HG03095 (cell line): Measurements from ENCODE around the gene IL17C.
A peak's percentile ranks its signal among the peaks of the same experiment; 100 is the strongest.

Source experiments
- ATAC-seq: cut with Tn5 transposase; IDR thresholded peaks from one replicate; pipeline ENCODE4 v1.9.1; 2021; ENCODE audit warnings: moderate library complexity; ENCODE audit not compliant: unreplicated experiment

Gene IL17C

GRCh38 chr16:88681084-88681680 is 42.8 kb downstream of the IL17C start:
- ATAC-seq = no peak

DNA sequence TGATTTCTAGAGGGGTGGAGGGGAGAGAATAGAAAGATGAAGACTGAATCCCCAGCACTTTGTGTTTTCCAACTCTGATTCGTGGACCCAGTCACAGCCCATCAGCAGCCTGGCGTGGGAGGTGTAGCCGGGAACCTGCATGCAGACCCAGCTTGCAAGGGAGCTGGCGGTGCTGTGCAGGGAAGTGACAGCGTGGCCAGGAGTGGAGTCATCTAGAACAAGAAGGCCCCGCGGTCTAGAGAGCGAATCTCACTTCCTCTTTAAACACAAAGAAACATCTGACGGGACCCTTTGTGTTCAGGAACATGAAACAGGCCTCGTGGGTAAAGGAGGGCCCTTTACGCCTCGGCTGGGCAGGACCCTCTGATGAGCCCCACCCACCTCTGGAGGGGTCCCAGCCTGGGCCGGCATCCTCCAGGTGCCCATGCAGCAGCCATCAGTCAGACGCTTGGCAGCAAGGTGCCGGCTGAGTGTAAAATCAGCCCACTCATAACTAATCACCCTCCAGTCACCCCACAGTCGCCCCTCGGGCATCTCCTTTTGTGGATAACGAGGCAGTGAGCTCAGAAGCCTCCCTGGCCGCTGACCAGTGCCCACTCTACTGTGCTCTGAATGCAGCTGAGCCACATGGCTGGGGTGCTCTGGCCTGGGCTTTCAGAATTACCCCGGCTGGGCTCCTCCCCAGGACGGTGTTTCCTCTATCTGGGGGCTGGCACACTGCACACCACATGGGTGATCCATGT is 43.5 kb downstream of the IL17C start:
- peak; percentile 66 for ATAC-seq

GRCh38 chr16:88684569-88685155 is 46.3 kb downstream of the IL17C start:
- ATAC-seq = no peak

GRCh38 chr16:88685156-88686061 is 47.0 kb downstream of the IL17C start:
- no peak for ATAC-seq

- peak; percentile 6 for ATAC-seq
These were observed 47.7 kb downstream of the IL17C start for GRCh38 chr16:88686062-88686438.

- ATAC-seq = peak; percentile 61
These were observed 48.3 kb downstream of the IL17C start, which contains the start of gene SNAI3 for GRCh38 chr16:88686439-88687253. Gene SNAI3, minus strand, starts transcription at chr16:88686507. Its CDS starts 101 bp downstream, at chr16:88686406.

DNA sequence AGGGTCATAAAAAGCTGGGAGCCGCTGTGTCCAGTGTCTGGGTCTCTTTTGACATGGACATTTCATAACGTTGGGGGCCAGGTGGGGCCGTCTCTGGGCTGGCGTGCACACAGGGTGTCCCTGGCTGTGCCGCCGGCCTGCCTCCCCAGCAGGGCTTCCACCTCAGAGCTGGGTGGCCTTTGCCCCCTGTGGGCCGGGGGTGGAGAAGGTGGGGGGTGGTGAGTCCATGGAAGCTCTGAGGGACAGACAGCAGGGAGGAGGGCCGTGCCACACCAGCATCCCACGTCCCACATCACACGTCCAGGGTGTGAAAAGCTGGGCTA is 48.8 kb downstream of the IL17C start:
- no peak for ATAC-seq

GRCh38 chr16:88687676-88688012 is 49.3 kb downstream of the IL17C start:
- ATAC-seq = no peak

- no peak for ATAC-seq
These were observed 49.8 kb downstream of the IL17C start for GRCh38 chr16:88688013-88688778.
